HG03565 (cell line): ENCODE measurements around the gene PTPRN.
A peak's percentile ranks its signal among the peaks of the same experiment; 100 is the strongest.

Experiments used
- ATAC-seq: cut with Tn5 transposase; IDR thresholded peaks from one replicate; pipeline ENCODE4 v1.9.1; 2021; ENCODE audit warnings: mild to moderate bottlenecking, moderate library complexity; ENCODE audit not compliant: unreplicated experiment

PTPRN gene

DNA sequence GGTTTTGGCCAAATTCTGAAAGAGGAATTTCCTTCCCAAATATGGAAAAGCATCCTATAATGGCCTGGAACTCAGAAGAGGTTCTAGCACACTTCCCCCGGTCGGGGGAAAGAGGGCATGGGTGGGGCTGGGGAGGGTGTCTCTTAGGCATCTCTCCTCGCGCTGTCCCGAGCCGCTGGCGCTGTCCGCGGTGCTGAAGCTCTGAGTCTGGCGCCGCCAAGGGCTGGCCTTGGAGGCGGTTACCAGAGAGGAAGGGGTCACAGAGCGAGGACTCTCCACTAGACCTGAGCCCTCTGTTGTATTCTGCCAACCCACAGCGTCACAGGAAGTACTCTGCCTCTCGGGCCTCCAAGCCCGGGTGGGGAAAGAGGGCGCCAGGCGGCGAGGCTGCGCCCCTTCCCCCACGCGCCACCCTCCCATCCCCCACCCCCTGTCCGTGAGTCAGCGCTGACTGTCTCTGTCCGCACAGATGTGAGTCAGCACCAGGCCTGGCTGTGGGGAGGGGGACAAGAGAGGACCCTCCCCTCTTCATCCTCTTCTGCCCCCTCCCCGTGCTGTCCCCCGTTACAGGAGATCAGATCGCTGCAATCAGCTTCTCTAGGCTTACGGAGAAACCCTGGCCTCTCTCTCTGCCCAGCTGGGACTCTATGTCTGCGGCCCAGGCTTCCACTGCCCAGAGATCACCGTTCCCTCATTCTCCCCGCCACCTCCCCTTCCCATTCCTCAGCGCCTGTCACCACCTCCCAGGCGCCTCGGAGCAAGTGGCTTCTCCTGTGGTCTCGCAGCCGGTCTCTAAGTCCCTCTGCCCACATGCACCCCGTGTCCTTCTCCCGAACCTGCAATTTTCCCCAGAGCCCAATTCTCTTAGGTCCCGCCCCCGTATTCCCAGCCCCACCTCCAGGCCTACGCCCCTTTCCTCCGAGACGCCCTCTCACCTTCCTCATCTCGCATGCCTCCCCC lies 779 bp downstream of the PTPRN start:
- no peak for ATAC-seq

GRCh38 chr2:219306047-219306446 lies 3.2 kb downstream of the PTPRN start:
- no peak for ATAC-seq

GRCh38 chr2:219304223-219304622 lies 5.0 kb downstream of the PTPRN start:
- ATAC-seq = no peak

DNA sequence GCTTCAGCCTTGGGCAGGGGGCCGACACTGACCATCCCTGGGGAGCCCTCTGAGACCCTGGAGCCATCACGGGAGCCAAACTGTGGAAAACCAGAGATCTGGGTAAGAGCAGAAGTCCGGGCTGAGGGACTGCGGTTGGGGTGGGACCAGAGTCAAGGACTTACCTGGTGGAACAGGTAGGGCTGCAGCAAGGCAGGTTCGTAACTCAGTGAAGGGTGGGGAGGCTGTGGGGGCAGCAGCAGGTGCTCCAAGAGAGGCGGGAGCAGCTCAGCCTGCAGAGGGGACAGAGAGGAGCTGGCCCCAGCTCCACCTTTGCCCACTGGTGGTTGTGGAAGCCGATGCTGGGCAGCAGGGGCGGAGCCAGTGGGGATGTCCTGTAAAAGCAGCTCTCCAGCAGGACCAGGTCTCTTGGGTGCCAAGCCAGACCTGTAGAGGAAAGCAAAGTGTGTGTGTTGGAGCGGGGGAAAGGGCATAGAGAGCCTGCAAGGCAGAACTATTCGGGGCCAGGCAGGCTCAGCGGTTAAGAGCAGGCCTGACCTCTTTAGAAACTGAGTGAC lies 6.7 kb downstream of the PTPRN start:
- ATAC-seq = no peak

DNA sequence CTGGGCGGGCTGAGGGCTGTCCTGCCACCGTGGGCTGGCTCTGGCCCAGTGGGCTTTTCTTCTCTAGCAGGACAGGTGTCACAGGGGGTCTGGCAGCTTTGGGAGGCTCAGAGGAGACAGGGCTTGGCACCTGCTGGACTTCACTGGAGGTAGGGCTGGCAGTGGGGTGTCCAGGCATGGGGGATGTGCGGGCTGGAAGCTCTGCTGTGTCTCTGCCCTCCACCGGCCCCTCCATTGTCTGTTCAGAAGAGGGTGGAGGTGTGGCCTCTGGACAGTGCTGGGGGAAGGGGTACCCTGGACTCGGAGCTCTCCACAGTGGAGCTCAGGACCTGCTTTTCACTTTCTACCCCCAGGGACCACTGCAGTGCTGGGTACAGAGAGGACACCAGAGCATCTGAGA lies 9.2 kb downstream of the PTPRN start:
- no peak for ATAC-seq

DNA sequence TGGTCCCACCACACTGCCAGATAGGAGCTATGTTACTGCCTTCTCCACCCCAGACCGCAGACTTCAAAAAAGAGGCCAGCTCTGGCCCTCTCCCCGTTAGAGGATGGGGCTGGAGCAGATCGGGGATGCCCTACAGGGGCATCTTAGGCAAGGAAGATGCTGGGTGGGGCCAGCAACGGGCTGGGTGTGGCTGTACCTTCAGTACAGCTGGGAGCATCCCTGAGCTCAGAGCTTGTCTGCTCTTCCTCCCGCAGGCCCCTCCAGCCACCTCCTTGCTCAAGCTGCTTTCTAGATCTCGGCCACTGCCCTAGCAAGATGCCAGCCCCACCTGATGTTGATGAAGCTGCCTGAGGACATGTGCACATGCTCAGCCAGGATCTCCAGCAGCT lies 9.8 kb downstream of the PTPRN start:
- ATAC-seq = no peak

DNA sequence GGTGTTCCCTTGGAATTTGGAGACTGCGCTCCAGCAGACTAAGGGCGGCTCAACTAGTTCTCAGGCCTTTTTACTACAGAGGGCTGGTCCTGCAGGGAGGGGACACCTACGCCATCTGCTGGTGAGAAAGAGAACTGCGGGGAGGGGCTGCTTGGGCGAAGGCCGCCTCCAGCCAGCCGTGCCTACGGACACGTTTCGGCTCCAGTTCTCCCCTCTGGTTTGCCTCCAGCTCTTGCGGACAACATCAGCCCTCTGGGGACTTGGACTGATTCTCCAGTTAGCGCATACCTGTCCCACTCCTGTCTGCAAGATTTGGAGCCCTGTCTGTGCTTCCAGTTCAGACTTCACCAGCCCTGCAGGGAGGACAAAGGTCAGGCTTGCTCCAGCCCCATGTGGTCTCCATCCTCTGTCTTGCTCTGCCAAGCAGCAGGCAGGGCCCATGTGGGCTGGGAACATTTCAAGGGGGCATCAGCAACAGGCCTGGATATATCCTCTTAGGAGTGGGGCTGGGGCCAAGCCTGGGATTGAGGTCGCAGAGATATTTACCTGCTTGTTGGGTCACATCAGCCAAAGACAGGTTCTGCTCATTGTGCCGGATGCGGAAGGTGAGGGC lies 10.3 kb downstream of the PTPRN start:
- ATAC-seq = peak; percentile 29

DNA sequence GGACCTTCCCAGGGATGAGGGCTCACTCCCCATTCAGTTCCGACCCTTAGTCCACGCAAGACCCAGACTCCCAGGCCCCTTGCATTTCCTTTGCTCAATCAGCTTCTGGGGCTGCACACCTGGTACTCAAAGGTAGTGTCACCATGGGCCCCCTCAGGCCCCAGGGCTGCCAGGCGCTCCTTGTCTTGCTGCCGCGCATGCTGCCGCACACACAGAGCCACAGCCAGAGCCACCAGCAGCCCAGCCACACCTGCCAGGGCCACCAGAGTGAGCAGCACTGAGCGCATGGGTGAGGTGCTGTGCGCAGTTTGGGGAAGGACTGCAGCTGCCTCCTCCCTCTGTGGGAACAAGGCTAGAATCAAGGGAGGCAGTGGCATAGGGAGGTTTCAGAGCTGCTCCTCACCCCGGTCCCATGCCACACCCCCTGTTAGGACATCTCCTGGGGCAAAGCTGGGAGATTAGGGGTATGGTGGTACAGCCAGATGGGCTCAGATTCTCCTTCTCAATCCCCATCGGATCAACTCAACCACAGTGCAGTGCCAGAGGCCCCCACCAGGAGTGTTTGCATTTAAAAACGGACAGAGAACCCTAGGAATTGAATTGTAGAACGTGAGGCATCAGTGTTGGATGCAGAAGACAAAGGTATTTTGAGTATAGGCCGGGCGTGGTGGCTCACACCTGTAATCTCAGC lies 11.3 kb downstream of the PTPRN start:
- ATAC-seq = no peak

- no peak for ATAC-seq
Measured at GRCh38 chr2:219296631-219297391, 12.4 kb downstream of the PTPRN start.

DNA sequence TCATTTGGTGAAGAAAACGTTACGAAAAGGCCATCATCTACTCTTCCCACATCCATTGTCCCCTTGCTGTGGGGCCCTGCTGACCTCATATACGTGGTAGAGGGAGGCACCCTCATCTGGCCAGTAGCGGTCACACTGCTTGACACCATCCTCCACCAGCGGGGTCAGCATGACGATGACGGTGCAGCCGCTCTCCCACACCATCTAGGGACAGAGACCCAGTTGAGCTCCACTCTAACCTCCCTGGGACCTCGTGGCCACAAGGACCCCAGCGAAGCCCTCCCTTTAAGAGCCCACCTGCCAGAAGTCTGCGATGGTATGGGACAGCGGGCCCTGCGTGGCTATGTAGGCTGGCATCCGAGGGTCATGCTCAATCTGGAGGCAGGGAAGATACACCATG lies 13.1 kb downstream of the PTPRN start:
- ATAC-seq = no peak

- ATAC-seq = peak; percentile 90
Measured at GRCh38 chr2:219294356-219295351, 14.5 kb downstream of the PTPRN start.

- ATAC-seq = no peak
Measured at GRCh38 chr2:219293736-219294231, 15.4 kb downstream of the PTPRN start.

GRCh38 chr2:219292616-219293015 lies 16.6 kb downstream of the PTPRN start:
- ATAC-seq = no peak

GRCh38 chr2:219291910-219292490 lies 17.2 kb downstream of the PTPRN start:
- ATAC-seq = no peak

DNA sequence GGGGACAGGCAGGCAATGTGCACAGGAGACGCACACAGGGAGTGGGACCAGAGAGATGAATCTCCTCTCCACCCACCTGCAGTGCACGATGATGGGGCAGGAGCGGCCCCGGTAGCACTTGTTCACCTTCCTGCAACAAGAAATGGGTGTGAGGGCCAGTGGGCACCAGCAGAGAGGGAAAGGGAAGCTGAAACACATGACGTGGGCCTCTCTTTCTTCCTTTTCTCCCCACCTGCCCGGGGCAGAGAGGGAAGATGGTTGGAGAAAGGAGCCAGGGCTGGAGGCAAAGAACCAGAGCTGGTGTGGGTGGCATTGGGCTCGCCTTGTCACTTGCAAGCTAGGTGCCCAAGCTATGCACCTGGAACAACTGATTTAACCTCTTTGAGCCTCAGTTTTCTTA lies 17.8 kb downstream of the PTPRN start:
- no peak for ATAC-seq

- no peak for ATAC-seq
Measured at GRCh38 chr2:219290381-219291171, 18.6 kb downstream of the PTPRN start.

- no peak for ATAC-seq
Measured at GRCh38 chr2:219289537-219290361, 19.5 kb downstream of the PTPRN start.
